ENCODE data around the gene LPP. TPM values are rescaled to one million over a fixed set of nuclear protein-coding genes. Genes with fewer than 3 reads are reported as not detected.

Gene LPP
- total RNA-seq, 4 donors from 2014 or later, result 207 to 592 (median 406) TPM

DNA sequence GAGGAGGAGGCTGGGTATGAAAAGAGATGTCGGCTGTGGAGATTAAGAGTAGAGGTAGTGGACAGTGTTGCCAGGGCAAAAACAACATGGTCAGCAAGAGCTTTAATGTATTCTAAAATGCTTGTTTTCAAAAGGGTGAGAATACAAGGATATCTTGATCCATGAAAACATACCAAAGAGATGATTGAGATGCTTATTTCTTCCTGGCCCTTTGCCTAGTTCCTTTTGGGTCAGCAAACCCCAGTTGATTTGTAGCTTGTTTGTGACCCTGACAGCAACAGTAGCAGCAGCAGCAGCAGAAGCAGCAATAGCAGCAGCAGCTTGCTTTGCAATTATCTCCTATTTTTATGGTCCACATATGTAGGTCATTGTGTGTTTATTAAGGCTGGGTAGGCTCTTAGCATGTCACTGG is 337.3 kb downstream of the LPP start:
- Histone ChIP-seq H3K4me1 (peaks cover 0 to 29% (median 6%) of the 10 kb centered on the region in 4 donors), H3K27ac (peak overlapping the region in 2 of 4 donors; percentile 28 to 56)
- DNase-seq, result no peak

GRCh38 chr3:188496390-188496789 is 342.4 kb downstream of the LPP start:
- intact Hi-C loops (cut with DNase I; ENCODE audit: low total_unique reads), result no loop called here
- Histone ChIP-seq H3K9me3 (no peaks in the 10 kb centered on the region), H3K27ac (no peak overlapping the region), H3K4me3 (no peak overlapping the region), H3K36me3 (no peaks in the 10 kb centered on the region), H3K27me3 (no peaks in the 10 kb centered on the region), H3K4me1 (peaks cover 0 to 3% (median 1%) of the 10 kb centered on the region in 4 donors)
- 82 to 90% methylated on average over 3 of the region's 3 CpGs for WGBS, 2 donors (ENCODE audit: low coverage in 1 of 2)
- no peak for DNase-seq
- TF ChIP-seq POLR2A (IDR thresholded peaks at IDR 0.05) (no peak), EP300 (IDR thresholded peaks at IDR 0.05; ENCODE audit: low read depth) (no peak), POLR2AphosphoS5 (IDR thresholded peaks at IDR 0.05) (no peak)
- TF ChIP-seq, protein P1, sequence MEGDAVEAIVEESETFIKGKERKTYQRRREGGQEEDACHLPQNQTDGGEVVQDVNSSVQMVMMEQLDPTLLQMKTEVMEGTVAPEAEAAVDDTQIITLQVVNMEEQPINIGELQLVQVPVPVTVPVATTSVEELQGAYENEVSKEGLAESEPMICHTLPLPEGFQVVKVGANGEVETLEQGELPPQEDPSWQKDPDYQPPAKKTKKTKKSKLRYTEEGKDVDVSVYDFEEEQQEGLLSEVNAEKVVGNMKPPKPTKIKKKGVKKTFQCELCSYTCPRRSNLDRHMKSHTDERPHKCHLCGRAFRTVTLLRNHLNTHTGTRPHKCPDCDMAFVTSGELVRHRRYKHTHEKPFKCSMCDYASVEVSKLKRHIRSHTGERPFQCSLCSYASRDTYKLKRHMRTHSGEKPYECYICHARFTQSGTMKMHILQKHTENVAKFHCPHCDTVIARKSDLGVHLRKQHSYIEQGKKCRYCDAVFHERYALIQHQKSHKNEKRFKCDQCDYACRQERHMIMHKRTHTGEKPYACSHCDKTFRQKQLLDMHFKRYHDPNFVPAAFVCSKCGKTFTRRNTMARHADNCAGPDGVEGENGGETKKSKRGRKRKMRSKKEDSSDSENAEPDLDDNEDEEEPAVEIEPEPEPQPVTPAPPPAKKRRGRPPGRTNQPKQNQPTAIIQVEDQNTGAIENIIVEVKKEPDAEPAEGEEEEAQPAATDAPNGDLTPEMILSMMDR (IDR thresholded peaks at IDR 0.05), result no peak
- in situ Hi-C loops (cut with MboI; ENCODE audit: low pct_ligation_motif_present in 1 of 4, low pct_unique_long_range_greater_than_20kb in 1 of 4, low sequenced_read_pairs in 3 of 4), result no loop called here

More for the DNA sequence above, 337.3 kb downstream of the LPP start:
- Histone ChIP-seq H3K9me3 (no peaks in the 10 kb centered on the region), H3K4me3 (no peak overlapping the region), H3K27me3 (no peaks in the 10 kb centered on the region), H3K36me3 (no peaks in the 10 kb centered on the region)
- WGBS, 2 donors (ENCODE audit: low coverage in 1 of 2), result 38 to 65% methylated on average over 1 of the region's 1 CpG
- intact Hi-C loops (cut with DNase I; ENCODE audit: low total_unique reads) (no loop called here), in situ Hi-C loops (cut with MboI; ENCODE audit: low pct_ligation_motif_present in 1 of 4, low pct_unique_long_range_greater_than_20kb in 1 of 4, low sequenced_read_pairs in 3 of 4) (no loop called here)
- TF ChIP-seq POLR2AphosphoS5 (IDR thresholded peaks at IDR 0.05), result peak in 2 of 3 donors; percentile 22 to 23
- TF ChIP-seq, protein P1 (IDR thresholded peaks at IDR 0.05), result no peak

- Histone ChIP-seq H3K4me1 (no peaks in the 10 kb centered on the region), H3K27ac (no peak overlapping the region), H3K27me3 (no peaks in the 10 kb centered on the region), H3K36me3 (no peaks in the 10 kb centered on the region), H3K9me3 (peaks cover 0 to under 1% of the 10 kb centered on the region in 2 donors), H3K4me3 (no peak overlapping the region)
- TF ChIP-seq, protein P1 (IDR thresholded peaks at IDR 0.05), result no peak
- TF ChIP-seq EP300 (IDR thresholded peaks at IDR 0.05; ENCODE audit: low read depth) (no peak), POLR2AphosphoS5 (IDR thresholded peaks at IDR 0.05) (no peak), POLR2A (IDR thresholded peaks at IDR 0.05) (no peak)
- DNase-seq, result no peak
- WGBS, 2 donors (ENCODE audit: low coverage in 1 of 2), result 86 to 89% methylated on average over 3 to 4 of the region's 4 CpGs
- intact Hi-C loops (cut with DNase I; ENCODE audit: low total_unique reads), result no loop called here
- in situ Hi-C loops (cut with MboI; ENCODE audit: low pct_ligation_motif_present in 1 of 4, low pct_unique_long_range_greater_than_20kb in 1 of 4, low sequenced_read_pairs in 3 of 4), result no loop called here
Observed at GRCh38 chr3:188497021-188497420, 343.1 kb downstream of the LPP start.

- Histone ChIP-seq H3K27ac (no peak overlapping the region), H3K4me3 (no peak overlapping the region), H3K36me3 (no peaks in the 10 kb centered on the region), H3K9me3 (peaks cover 13% of the 10 kb centered on the region in 2 donors), H3K27me3 (no peaks in the 10 kb centered on the region), H3K4me1 (peaks cover 0 to 16% (median 5%) of the 10 kb centered on the region in 4 donors)
- WGBS, 2 donors (ENCODE audit: low coverage in 1 of 2), result 52 to 56% methylated on average over 3 of the region's 3 CpGs
- DNase-seq, result no peak
- intact Hi-C loops (cut with DNase I; ENCODE audit: low total_unique reads), result no loop called here
- TF ChIP-seq POLR2AphosphoS5 (IDR thresholded peaks at IDR 0.05) (no peak), EP300 (IDR thresholded peaks at IDR 0.05; ENCODE audit: low read depth) (no peak), POLR2A (IDR thresholded peaks at IDR 0.05) (no peak)
- TF ChIP-seq, protein P1 (IDR thresholded peaks at IDR 0.05), result no peak
- in situ Hi-C loops (cut with MboI; ENCODE audit: low pct_ligation_motif_present in 1 of 4, low pct_unique_long_range_greater_than_20kb in 1 of 4, low sequenced_read_pairs in 3 of 4), result no loop called here
Observed at GRCh38 chr3:188503647-188504046, 349.7 kb downstream of the LPP start.
